Superior temporal gyrus (tissue), 1 donor: ENCODE measurements around the gene LITAF.
A peak's percentile ranks its signal among the peaks of the same experiment; 100 is the strongest.

Experiments used
- DNase-seq: peaks from one replicate; pipeline ENCODE4 v3.0.0-alpha.2; 2016; ENCODE audit errors: extremely low spot score

LITAF gene

GRCh38 chr16:11586856-11587642 lies at the start of gene LITAF:
TSS of gene LITAF (minus strand) at chr16:11586919. CDS start at chr16:11556730, 30,189 bp downstream.
- no peak for DNase-seq

DNA sequence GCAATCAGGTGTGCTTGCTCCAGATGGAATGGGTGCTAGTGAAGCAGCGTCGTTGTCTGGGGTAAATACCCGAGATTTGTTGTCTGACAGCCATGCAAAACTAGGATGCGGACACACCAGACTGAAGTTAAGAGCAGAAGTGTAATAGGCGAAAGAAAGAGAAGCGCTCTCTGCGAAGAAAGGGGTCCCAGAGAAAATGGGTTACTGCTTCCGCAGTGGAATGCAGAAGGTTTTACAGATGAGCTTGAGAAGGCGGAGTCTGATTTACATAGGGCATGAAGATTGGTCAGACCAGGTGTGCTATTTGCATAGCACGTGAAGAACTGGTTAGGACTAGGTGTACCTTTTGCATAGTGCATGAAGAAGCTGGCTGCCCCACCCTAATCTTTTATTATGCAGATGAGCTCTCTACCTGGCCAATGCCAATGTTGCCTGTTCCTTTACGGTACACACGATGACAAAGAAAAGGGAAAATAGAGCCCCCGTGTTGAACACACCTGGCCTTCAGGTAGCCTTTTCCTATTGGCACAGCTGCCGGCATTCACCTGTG lies 49.5 kb upstream of the LITAF start:
- no peak for DNase-seq

- DNase-seq: no peak
These were observed 49.0 kb upstream of the LITAF start for GRCh38 chr16:11635679-11636171.

DNA sequence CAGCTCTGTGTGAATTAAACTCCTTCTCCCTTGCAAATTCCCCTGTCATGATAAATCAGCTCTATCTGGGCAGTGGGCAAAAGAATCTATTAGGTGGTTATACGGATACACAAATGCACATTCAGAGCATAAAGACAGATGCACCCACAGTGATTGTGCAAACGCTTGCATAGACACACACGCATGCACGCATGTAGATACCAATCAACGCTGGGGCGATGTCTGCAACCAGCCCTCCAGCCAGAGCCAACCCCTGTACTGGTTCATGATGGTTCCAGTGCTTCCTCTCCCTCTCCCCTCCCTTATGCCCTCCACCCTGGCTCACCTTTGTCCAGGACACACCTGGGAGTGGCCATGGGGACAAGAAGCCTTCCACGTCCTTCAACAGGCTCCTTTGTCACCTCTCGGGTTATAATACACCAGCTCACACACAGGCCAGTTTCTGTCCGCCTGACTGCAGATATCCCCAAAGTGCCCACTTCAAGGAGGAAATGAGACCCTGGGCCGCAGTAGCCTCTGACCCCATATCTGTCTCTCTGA lies 48.5 kb upstream of the LITAF start:
- DNase-seq: no peak

GRCh38 chr16:11634312-11634711 lies 47.6 kb upstream of the LITAF start:
- no peak for DNase-seq

DNA sequence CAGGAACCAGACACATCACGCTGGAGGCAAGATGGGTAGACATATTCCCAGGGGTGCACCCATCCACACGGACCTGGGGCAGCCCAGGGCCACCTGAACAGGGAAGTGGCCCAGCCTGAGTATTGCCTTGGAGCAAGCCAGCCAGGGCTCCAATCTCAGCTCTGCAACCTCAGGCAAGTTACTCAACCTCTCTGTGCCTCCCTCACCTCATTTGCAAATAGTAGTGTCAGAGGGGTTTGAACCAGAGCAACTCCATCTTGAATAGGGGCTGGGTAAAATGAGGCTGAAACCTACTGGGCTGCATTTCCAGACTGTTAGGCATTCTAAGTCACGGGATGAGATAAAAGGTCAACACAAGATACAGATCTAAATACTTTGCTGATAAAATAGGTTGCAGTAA lies 46.4 kb upstream of the LITAF start:
- DNase-seq: no peak

DNA sequence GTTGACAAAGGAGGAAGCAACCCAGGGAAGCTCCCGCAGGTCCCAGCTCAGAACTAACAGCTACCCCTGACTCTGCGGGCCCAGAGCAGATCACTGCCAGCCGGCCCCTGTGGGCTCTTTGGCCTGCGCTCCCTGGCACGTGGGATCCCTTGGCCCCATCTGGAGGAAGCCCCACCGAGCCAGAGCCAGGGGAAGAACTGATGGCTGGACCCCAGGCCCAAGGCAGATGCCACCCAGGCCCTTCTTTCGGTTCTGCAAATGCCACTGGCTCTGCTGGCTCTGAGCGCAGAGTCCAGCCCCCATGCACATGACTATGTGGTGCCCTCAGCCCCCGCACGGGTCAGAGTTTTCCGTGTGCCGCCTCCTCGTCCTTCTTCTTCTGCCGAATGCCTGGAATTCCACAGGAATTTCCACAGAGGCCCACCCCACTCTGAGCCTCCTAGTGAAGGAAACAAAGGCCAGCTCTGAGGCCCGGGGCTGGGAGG lies 45.8 kb upstream of the LITAF start:
- DNase-seq: no peak

- no peak for DNase-seq
These were observed 44.5 kb upstream of the LITAF start for GRCh38 chr16:11631214-11631613.

- no peak for DNase-seq
These were observed 44.0 kb upstream of the LITAF start for GRCh38 chr16:11630768-11631056.

DNA sequence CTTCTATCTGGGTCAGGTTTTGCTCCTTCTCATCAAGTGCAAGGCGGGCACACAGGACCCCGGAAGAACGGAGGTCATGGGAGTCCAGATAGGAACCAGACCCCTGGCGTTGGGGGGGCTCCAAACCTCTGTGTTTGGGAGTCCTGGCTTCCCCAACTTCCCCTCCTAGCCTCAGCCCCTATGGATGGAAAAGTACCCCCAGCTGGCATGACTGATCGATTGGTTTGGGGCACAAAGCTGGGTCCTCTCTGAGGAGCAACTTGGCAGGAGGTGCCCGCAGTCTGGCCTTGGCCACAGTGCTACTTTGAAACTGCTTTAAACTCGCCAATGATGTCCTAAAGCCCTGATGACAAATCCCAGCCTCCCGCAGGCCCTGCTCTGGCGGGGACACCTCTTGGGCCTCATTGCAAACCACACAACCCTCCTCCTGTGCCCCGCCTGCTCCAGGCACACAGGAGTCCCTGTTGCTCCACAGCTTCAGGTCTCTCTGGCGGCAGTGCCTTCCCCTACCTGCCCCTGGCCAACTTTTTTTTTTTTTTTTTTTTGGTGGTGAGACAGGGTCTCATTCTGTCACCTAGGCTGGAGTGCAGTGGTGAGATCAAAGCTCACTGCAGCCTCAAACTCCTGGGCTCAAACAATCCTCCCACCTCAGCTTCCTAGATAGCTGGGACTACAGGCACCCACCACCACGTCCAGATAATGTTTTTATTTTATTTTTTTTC lies 43.5 kb upstream of the LITAF start:
- no peak for DNase-seq

- DNase-seq: no peak
These were observed 42.6 kb upstream of the LITAF start for GRCh38 chr16:11629071-11630030.

- DNase-seq: no peak
These were observed 41.2 kb upstream of the LITAF start for GRCh38 chr16:11627822-11628457.

DNA sequence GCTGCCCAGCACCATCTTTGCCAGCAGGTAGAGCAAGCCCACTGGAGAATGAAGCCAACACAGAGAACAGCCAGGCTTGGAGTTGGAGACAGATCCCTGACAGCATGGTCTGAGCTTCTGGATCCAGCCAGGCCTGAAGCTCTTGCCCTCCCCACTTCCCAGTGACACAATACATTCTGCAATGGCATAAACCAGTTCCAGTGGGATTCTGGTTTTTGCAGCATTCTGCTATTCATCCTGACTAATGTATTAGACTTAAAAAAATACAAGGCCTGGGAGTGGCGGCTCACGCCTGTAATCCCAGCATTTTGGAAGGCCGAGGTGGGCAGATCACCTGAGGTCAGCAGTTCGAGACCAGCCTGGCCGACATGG lies 40.6 kb upstream of the LITAF start:
- DNase-seq: no peak

GRCh38 chr16:11626657-11627291 lies 40.1 kb upstream of the LITAF start:
- DNase-seq: no peak

DNA sequence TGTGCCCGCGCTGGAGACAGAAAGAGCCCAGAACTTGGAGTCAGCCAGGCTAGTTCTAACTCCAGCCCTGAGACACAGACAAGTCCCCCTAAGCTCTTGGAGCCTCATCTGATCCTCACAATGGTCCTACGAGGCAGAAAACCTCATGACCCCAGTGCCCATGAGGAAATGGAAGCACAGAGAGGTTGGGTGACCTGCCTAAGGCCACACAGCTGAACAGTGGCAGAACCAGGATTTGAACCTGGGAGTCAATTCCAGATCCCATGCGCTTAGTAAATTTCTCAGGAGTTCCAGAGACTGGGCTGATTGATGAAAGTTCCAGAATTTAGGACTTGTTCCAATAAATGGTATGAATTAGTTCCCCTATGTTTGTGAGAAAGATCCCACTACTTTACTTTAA lies 39.0 kb upstream of the LITAF start:
- no peak for DNase-seq

- DNase-seq: no peak
These were observed 38.2 kb upstream of the LITAF start for GRCh38 chr16:11624636-11625607.

- no peak for DNase-seq
These were observed 37.5 kb upstream of the LITAF start for GRCh38 chr16:11624205-11624604.

DNA sequence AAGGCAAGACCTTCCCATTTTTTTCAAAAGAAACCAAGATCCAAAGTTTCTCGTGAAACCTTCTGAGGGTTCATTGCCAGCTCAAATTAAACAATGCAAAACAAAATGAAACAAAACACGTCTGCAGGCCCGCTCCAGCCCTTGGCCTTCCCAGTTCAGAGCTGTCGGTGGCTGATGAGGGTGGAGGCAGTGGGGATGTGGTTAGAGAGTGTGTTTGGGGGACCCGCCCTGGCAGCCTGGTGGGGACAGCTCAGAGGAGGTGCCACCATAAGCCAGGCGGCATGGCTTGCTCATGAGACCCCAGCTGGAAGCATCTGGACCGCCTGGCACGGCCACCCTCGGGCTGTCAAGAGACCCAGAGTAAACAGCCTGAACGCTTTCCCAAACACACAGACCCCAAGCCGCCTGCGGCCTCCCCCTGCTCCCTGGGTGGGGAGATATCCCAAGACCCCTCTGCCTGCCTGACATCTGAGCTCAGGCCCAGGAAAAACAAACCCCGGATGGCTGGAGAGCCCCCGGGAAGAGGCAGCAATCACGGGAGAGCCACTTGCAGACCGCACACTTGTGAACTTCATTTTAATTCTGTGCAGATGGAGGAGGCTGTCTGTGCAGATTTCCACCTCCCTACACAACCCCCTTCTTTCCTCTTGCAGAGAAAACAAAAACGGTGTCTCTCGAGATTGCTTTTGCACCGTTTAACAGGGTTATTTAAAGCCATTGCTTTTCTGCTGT lies 35.4 kb upstream of the LITAF start:
- peak; percentile 14 for DNase-seq

DNA sequence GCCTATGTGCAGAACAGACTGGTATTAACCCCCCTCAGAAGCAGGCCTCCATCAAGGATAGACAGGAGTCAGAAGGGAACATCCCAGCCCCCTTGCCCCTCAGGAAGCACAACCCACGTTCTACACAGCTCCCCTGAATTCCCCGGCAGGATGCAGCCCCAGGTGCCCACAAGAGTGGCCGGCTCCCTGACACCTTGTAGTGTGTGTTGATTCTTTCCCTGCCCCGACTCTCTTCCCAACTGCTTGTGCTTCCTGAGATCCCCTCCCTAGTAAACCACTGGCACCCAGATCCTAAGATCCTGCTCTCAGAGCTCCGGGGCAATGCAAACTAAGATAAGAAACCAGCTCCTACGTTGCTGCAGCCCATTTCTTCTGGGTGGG lies 34.8 kb upstream of the LITAF start:
- DNase-seq: no peak
